Activated CD8-positive, alpha-beta memory T cell treated with anti-CD3 and anti-CD28 coated beads for 24 hours (primary cell): Measurements from ENCODE around the gene UNC119.
A peak's percentile ranks its signal among the peaks of the same experiment; 100 is the strongest.
"Not testable (repeated sequence)": the region's sequence is repeated elsewhere in the genome, so short reads cannot be mapped to it uniquely, and the experiment has no call there.

Source experiments
- DNase-seq: peaks from one replicate; pipeline ENCODE4 v3.0.0-alpha.2; 2020

The UNC119 gene

GRCh38 chr17:28552176-28552999 is at the start of gene UNC119:
UNC119 (minus strand) TSS chr17:28552624; CDS start chr17:28552557, 67 bp downstream.
- DNase-seq: peak; percentile 91

GRCh38 chr17:28599311-28600184 is 47.1 kb upstream of the UNC119 start:
- no peak for DNase-seq

- DNase-seq: peak; percentile 96
Measured at GRCh38 chr17:28598799-28599310, 46.4 kb upstream of the UNC119 start, which contains the start of gene SPAG5. SPAG5 (minus strand) TSS chr17:28599025; CDS start chr17:28598946, 79 bp downstream.

- no peak for DNase-seq
Measured at GRCh38 chr17:28598389-28598788, 46.0 kb upstream of the UNC119 start.

GRCh38 chr17:28597606-28598383 is 45.4 kb upstream of the UNC119 start:
- no peak for DNase-seq

- no peak for DNase-seq
Measured at GRCh38 chr17:28592260-28592659, 39.8 kb upstream of the UNC119 start.

- DNase-seq: no peak
Measured at GRCh38 chr17:28585851-28586250, 33.4 kb upstream of the UNC119 start.

GRCh38 chr17:28584434-28584833 is 32.0 kb upstream of the UNC119 start:
- no peak for DNase-seq

GRCh38 chr17:28582513-28582912 is 30.1 kb upstream of the UNC119 start:
- DNase-seq: no peak

- no peak for DNase-seq
Measured at GRCh38 chr17:28580959-28581358, 28.5 kb upstream of the UNC119 start.

GRCh38 chr17:28579526-28579925 is 27.1 kb upstream of the UNC119 start:
- no peak for DNase-seq

- DNase-seq: no peak
Measured at GRCh38 chr17:28578246-28579195, 26.1 kb upstream of the UNC119 start.

GRCh38 chr17:28577466-28577824 is 25.0 kb upstream of the UNC119 start:
- DNase-seq: no peak

GRCh38 chr17:28576758-28577465 is 24.5 kb upstream of the UNC119 start, which contains the start of gene ALDOC:
ALDOC (minus strand) TSS chr17:28576895; CDS start chr17:28575532, 1,363 bp downstream.
- peak; percentile 98 for DNase-seq

GRCh38 chr17:28576016-28576415 is 23.6 kb upstream of the UNC119 start:
- DNase-seq: not testable (repeated sequence)

GRCh38 chr17:28575126-28575795 is 22.8 kb upstream of the UNC119 start:
- no peak for DNase-seq

- no peak for DNase-seq
Measured at GRCh38 chr17:28574526-28574925, 22.1 kb upstream of the UNC119 start.

- DNase-seq: no peak
Measured at GRCh38 chr17:28573966-28574480, 21.6 kb upstream of the UNC119 start.

- no peak for DNase-seq
Measured at GRCh38 chr17:28573521-28573920, 21.1 kb upstream of the UNC119 start.

GRCh38 chr17:28573040-28573380 is 20.6 kb upstream of the UNC119 start:
- DNase-seq: no peak
